ENCODE measurements around the gene ZZZ3. TPM values are rescaled to one million over a fixed set of nuclear protein-coding genes. Genes with fewer than 3 reads are reported as not detected.

ZZZ3 gene
- total RNA-seq, 6 experiments from 2014 or later: 41.8 to 47.8 (median 46.0) TPM

- no peaks in the 10 kb centered on the region for H3K9me3 Mint-ChIP-seq
- TF ChIP-seq CTCF (IDR thresholded peaks at IDR 0.05): no peak
- no peaks in the 10 kb centered on the region; the same call in 1 of the 2 replicates for H3K27me3 Mint-ChIP-seq (ENCODE audit: insufficient read depth)
- H3K36me3 Mint-ChIP-seq (ENCODE audit: low read depth): peaks cover 9% of the 10 kb centered on the region; the same call in 1 of the 2 replicates
- H3K4me1 Mint-ChIP-seq (ENCODE audit: low read depth): peaks cover 82% of the 10 kb centered on the region
- DNase-seq: peak; percentile 54
- H3K4me3 Mint-ChIP-seq: peak overlapping the region; percentile 73
- H3K27ac Mint-ChIP-seq: peak overlapping the region; percentile 77
Observed at GRCh38 chr1:77671836-77672235, 10.6 kb downstream of the ZZZ3 start.

- H3K36me3 Mint-ChIP-seq (ENCODE audit: low read depth): 0 out of 2 replicates have a peak, but pooled peaks cover 4% of the 10 kb centered on the region
- no peaks in the 10 kb centered on the region for H3K9me3 Mint-ChIP-seq
- no peak for TF ChIP-seq CTCF (IDR thresholded peaks at IDR 0.05)
- no peaks in the 10 kb centered on the region; the same call in 1 of the 2 replicates for H3K27me3 Mint-ChIP-seq (ENCODE audit: insufficient read depth)
- peaks cover 73% of the 10 kb centered on the region for H3K4me1 Mint-ChIP-seq (ENCODE audit: low read depth)
- no peak overlapping the region for H3K4me3 Mint-ChIP-seq
- no peak for DNase-seq
- H3K27ac Mint-ChIP-seq: no peak overlapping the region
Observed at GRCh38 chr1:77670330-77670729, 12.1 kb downstream of the ZZZ3 start.

GRCh38 chr1:77668924-77669449 lies 13.5 kb downstream of the ZZZ3 start:
- Mint-ChIP-seq H3K4me3 (no peak overlapping the region), H3K4me1 (ENCODE audit: low read depth) (peaks cover 72% of the 10 kb centered on the region), H3K27me3 (ENCODE audit: insufficient read depth) (no peaks in the 10 kb centered on the region; the same call in 1 of the 2 replicates), H3K36me3 (ENCODE audit: low read depth) (no peaks in the 10 kb centered on the region), H3K9me3 (no peaks in the 10 kb centered on the region), H3K27ac (peak overlapping the region; percentile 28; the same call in 1 of the 2 replicates)
- TF ChIP-seq CTCF (IDR thresholded peaks at IDR 0.05): no peak
- no peak for DNase-seq

- H3K27ac Mint-ChIP-seq: no peak overlapping the region
Observed at GRCh38 chr1:77664939-77665516, 17.4 kb downstream of the ZZZ3 start.

GRCh38 chr1:77661696-77662095 lies 20.8 kb downstream of the ZZZ3 start:
- Mint-ChIP-seq H3K27me3 (ENCODE audit: insufficient read depth) (no peaks in the 10 kb centered on the region), H3K9me3 (no peaks in the 10 kb centered on the region), H3K36me3 (ENCODE audit: low read depth) (peaks cover 5% of the 10 kb centered on the region), H3K4me3 (no peak overlapping the region), H3K4me1 (ENCODE audit: low read depth) (peaks cover 29% of the 10 kb centered on the region), H3K27ac (no peak overlapping the region)
- TF ChIP-seq CTCF (IDR thresholded peaks at IDR 0.05): no peak
- DNase-seq: no peak

More at GRCh38 chr1:77664939-77665516, 17.4 kb downstream of the ZZZ3 start:
- DNase-seq: no peak
- Mint-ChIP-seq H3K4me1 (ENCODE audit: low read depth) (peaks cover 44% of the 10 kb centered on the region), H3K27me3 (ENCODE audit: insufficient read depth) (no peaks in the 10 kb centered on the region; the same call in 1 of the 2 replicates), H3K9me3 (no peaks in the 10 kb centered on the region), H3K4me3 (no peak overlapping the region), H3K36me3 (ENCODE audit: low read depth) (peaks cover 5% of the 10 kb centered on the region)
- no peak for TF ChIP-seq CTCF (IDR thresholded peaks at IDR 0.05)
